Naive B cell (primary cell): ENCODE measurements around the gene N4BP3. TPM values are rescaled to one million over a fixed set of nuclear protein-coding genes. Genes with fewer than 3 reads are reported as not detected.
A peak's percentile ranks its signal among the peaks of the same experiment; 100 is the strongest.

ENCODE experiments used
- ATAC-seq, 2 donors: fragments of 150-1000 bp; cut with Tn5 transposase; 2 replicates each; pipeline ENCODE4 v1.10.0; 2021; ENCODE audit warnings: low read depth in 2 of 2, mild to moderate bottlenecking in 2 of 2, moderate library complexity in 2 of 2
- DNase-seq: peaks from one replicate; pipeline ENCODE4 v3.0.0; 2022
- H3K27ac Mint-ChIP-seq, 6 donors: one replicate each; pipeline ENCODE4 v1.8.0; 2020 to 2022; ENCODE audit warnings: mild to moderate bottlenecking in 6 of 6, mixed read lengths in 6 of 6, moderate library complexity in 5 of 6, inconsistent platforms in 2 of 6
- H3K27me3 Mint-ChIP-seq, 3 donors: one replicate each; pipeline ENCODE4 v1.8.0; 2021 to 2022; ENCODE audit warnings: mixed read lengths in 3 of 3, mild to moderate bottlenecking in 1 of 3
- H3K36me3 Mint-ChIP-seq, 2 donors: one replicate each; pipeline ENCODE4 v1.8.0; 2020 to 2022; ENCODE audit warnings: mixed read lengths in 2 of 2, inconsistent platforms in 1 of 2, mild to moderate bottlenecking in 1 of 2
- H3K4me1 Mint-ChIP-seq, 3 donors: one replicate each; pipeline ENCODE4 v1.8.0; 2020 to 2022; ENCODE audit warnings: mixed read lengths in 3 of 3, inconsistent platforms in 1 of 3, mild to moderate bottlenecking in 1 of 3, moderate library complexity in 1 of 3
- H3K4me3 Mint-ChIP-seq, 8 donors: one replicate each; pipeline ENCODE4 v1.8.0; 2020 to 2022; ENCODE audit warnings: mild to moderate bottlenecking in 8 of 8, mixed read lengths in 8 of 8, moderate library complexity in 8 of 8, inconsistent platforms in 2 of 8
- H3K9me3 Mint-ChIP-seq, 7 donors: one replicate each; pipeline ENCODE4 v1.8.0; 2020 to 2022; ENCODE audit warnings: mixed read lengths in 7 of 7, mild to moderate bottlenecking in 5 of 7, inconsistent platforms in 2 of 7, moderate library complexity in 1 of 7
- polyA plus RNA-seq, 6 donors: library from polyadenylated mRNA; unstranded; fragments of 300-500 nt; fragmentation: Illumina TruSeq; gene quantifications; one replicate each; pipeline ENCODE4 v1.2.3, GENCODE V29; 2021; ENCODE audit warnings: low read depth in 6 of 6

Gene N4BP3
- polyA plus RNA-seq, 6 donors from 2014 or later: 0.63 to 10.1 (median 3.5) TPM

DNA sequence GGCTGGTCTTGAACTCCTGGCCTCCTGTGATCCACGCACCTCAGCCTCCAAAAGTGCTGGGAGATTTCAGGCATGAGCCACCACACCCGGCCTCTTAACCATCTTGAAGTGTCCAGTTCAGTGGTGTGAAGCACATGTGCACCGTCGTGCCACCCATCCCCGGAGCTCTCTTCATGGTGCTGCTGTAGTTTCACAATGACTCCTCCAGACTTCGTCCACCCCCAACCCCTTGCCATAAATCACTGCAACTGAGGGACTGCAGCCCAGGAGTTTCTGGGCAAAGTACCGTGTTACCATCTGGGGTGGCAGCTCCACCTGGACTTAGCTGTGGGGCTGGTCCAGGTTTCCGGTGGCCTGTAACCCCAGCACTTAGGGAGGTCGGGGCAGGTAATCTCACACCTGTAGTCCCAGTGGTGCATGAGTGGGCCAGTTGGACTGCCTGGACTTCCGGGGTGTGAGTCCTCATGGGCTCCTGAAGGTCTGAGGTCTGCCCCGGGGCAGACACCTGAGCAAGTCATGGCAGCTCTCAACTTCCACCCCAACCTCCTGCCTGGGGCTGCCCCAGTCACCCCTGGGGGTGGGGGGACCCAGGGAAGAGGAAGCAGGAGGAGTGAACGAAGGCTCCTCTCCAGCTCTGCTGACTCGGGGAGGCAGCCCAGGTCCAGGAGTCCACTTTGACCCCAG lies 6.6 kb upstream of the N4BP3 start:
- Mint-ChIP-seq H3K4me1 (peaks cover 27 to 45% (median 29%) of the 10 kb centered on the region in 3 donors), H3K36me3 (no peaks in the 10 kb centered on the region), H3K27ac (no peak overlapping the region), H3K27me3 (no peaks in the 10 kb centered on the region), H3K4me3 (no peak overlapping the region), H3K9me3 (no peaks in the 10 kb centered on the region)
- DNase-seq (no peak), ATAC-seq (no peak)

DNA sequence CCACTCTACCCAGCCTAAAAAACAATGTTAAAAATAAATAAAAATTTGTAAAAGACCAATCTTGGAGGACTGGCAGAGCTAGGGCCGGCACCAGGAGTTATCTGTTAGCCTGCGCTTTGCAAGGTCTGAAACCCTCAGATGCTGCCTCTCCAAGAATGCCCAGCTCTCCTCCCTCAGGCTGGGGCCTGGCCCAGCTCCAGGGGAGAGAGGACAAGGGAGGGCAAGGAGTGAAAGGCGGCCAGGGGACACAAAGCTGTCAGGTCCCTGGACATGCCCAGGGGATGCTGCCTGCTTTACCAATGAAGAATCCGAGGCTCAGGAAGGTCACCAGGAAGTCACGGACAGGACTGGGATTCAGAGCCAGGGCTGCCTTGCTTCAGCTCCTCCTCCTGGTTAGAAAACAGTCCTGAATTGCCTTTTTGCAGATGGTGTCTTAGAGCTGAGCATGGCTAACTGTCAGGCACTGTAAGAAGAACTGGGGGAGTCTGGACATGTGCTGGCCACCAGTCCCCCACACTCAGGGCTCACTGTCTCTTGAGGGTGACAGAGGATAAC lies 5.5 kb upstream of the N4BP3 start:
- no peaks in the 10 kb centered on the region for H3K36me3 Mint-ChIP-seq
- H3K27ac Mint-ChIP-seq: peak overlapping the region in 2 of 6 donors; percentile 18 to 42
- no peak for DNase-seq
- H3K4me3 Mint-ChIP-seq: peak overlapping the region in 5 of 8 donors; percentile 31 to 88 (median 51)
- no peaks in the 10 kb centered on the region for H3K9me3 Mint-ChIP-seq
- H3K27me3 Mint-ChIP-seq: no peaks in the 10 kb centered on the region
- H3K4me1 Mint-ChIP-seq: peaks cover 28 to 48% (median 32%) of the 10 kb centered on the region in 3 donors
- no peak for ATAC-seq

GRCh38 chr5:178108446-178108845 lies 4.9 kb upstream of the N4BP3 start:
- Mint-ChIP-seq H3K36me3 (no peaks in the 10 kb centered on the region), H3K27ac (peak overlapping the region in 5 of 6 donors; percentile 18 to 83 (median 80)), H3K4me1 (peaks cover 31 to 50% (median 35%) of the 10 kb centered on the region in 3 donors), H3K27me3 (no peaks in the 10 kb centered on the region), H3K9me3 (no peaks in the 10 kb centered on the region), H3K4me3 (peak overlapping the region in 4 of 8 donors; percentile 31 to 88 (median 49))
- no peak for ATAC-seq
- DNase-seq: no peak

- H3K27ac Mint-ChIP-seq: peak overlapping the region in 3 of 6 donors; percentile 22 to 82 (median 42)
- peak; percentile 10 to 19 for ATAC-seq
- peak overlapping the region in 3 of 8 donors; percentile 16 to 73 (median 47) for H3K4me3 Mint-ChIP-seq
- no peaks in the 10 kb centered on the region for H3K9me3 Mint-ChIP-seq
- H3K4me1 Mint-ChIP-seq: peaks cover 31 to 47% (median 34%) of the 10 kb centered on the region in 3 donors
- peak; percentile 50 for DNase-seq
- no peaks in the 10 kb centered on the region for H3K27me3 Mint-ChIP-seq
- no peaks in the 10 kb centered on the region for H3K36me3 Mint-ChIP-seq
Observed at GRCh38 chr5:178108966-178109365, 4.4 kb upstream of the N4BP3 start.

GRCh38 chr5:178110511-178110910 lies 2.8 kb upstream of the N4BP3 start:
- Mint-ChIP-seq H3K36me3 (no peaks in the 10 kb centered on the region), H3K27ac (peak overlapping the region in 2 of 6 donors; percentile 76 to 94), H3K9me3 (no peaks in the 10 kb centered on the region), H3K4me1 (peaks cover 35 to 53% (median 38%) of the 10 kb centered on the region in 3 donors), H3K4me3 (peak overlapping the region in 1 of 8 donors; percentile 80), H3K27me3 (no peaks in the 10 kb centered on the region)
- DNase-seq (no peak), ATAC-seq (no peak)

- no peaks in the 10 kb centered on the region for H3K27me3 Mint-ChIP-seq
- ATAC-seq: no peak
- DNase-seq: no peak
- peaks cover 47 to 60% (median 52%) of the 10 kb centered on the region in 3 donors for H3K4me1 Mint-ChIP-seq
- H3K9me3 Mint-ChIP-seq: no peaks in the 10 kb centered on the region
- H3K36me3 Mint-ChIP-seq: no peaks in the 10 kb centered on the region
- H3K4me3 Mint-ChIP-seq: peak overlapping the region in 3 of 8 donors; percentile 50 to 89 (median 63)
- H3K27ac Mint-ChIP-seq: peak overlapping the region in 1 of 6 donors; percentile 38
Observed at GRCh38 chr5:178111925-178112324, 1.4 kb upstream of the N4BP3 start.

- Mint-ChIP-seq H3K4me1 (peaks cover 49 to 65% (median 56%) of the 10 kb centered on the region in 3 donors), H3K27me3 (no peaks in the 10 kb centered on the region), H3K27ac (peak overlapping the region; percentile 90 to 98 (median 96)), H3K36me3 (no peaks in the 10 kb centered on the region), H3K4me3 (peak overlapping the region; percentile 89 to 99 (median 94)), H3K9me3 (no peaks in the 10 kb centered on the region)
- no peak for DNase-seq
- ATAC-seq: no peak
Observed at GRCh38 chr5:178112545-178112944, 787 bp upstream of the N4BP3 start.

DNA sequence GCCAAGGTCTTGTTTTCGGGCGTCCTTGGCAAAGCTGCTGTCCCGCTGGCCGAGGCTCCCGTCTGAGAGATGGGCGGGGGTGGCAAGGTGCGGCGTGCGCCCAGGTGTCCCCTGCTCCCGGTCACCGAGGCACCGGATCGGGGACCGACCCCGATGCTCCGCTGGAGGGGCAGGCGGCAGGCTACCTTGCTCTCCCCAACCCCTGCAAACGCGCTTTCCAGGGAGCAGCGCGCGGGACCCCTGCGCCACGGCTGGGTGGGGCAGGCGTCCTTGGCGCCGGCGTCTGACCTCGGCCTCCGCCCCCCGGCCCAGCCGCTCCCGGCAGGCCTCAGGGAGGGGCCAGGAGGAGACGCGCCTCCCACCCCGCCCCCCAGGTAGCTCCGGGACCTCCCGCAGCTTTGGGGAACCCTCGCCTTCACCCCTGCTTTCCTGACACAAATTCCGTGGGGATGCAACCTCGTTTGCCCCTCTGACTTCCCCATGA lies 551 bp downstream of the N4BP3 start:
- H3K9me3 Mint-ChIP-seq: no peaks in the 10 kb centered on the region
- ATAC-seq (no peak), DNase-seq (no peak)
- H3K27ac Mint-ChIP-seq: peak overlapping the region; percentile 91 to 100 (median 99)
- H3K36me3 Mint-ChIP-seq: no peaks in the 10 kb centered on the region
- H3K4me1 Mint-ChIP-seq: peaks cover 43 to 66% (median 58%) of the 10 kb centered on the region in 3 donors
- peak overlapping the region; percentile 89 to 100 (median 98) for H3K4me3 Mint-ChIP-seq
- H3K27me3 Mint-ChIP-seq: no peaks in the 10 kb centered on the region

DNA sequence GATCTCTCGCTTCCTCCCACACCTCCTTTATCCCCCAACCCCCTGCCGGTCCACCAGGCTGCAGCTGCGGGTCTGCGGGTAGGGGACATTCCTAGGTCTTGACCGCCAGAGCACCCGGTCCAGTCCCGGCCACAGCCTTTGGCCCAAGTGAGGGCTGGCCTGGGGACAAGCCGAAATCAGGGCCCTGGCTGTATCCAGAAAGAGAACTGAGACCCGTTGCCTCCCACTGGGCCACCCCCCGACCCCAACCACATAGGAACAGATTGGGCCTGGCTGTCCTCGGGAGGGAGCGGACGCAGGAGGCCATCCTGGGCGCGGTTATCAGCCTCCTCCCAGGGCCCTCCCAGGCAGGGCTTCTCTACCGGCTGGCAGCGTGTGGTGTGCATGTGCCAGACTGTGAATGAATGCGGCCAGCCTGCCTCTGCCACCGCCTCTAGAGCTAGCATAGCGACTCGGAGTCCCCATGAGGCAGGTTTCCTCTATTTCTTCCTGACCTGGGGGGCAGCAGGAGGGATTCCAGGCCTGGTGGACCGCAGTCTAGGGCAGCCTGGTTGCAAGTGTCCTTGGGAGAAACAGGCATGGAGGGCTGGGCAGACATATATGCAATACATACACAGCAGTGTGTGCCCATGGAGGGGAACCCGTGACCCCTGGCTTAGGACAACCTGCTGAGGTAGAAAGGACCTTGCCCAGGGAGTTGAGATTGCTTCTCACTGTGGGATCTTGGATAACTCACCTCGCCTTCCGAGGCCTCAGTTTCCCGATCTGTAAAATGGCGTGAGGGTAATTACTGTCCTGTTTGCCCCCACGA lies 1.2 kb downstream of the N4BP3 start:
- no peaks in the 10 kb centered on the region for H3K36me3 Mint-ChIP-seq
- ATAC-seq (peak; percentile 26 to 31), DNase-seq (peak; percentile 63)
- H3K4me3 Mint-ChIP-seq: peak overlapping the region; percentile 89 to 100 (median 98)
- H3K9me3 Mint-ChIP-seq: no peaks in the 10 kb centered on the region
- peak overlapping the region; percentile 91 to 100 (median 99) for H3K27ac Mint-ChIP-seq
- H3K27me3 Mint-ChIP-seq: no peaks in the 10 kb centered on the region
- peaks cover 44 to 67% (median 59%) of the 10 kb centered on the region in 3 donors for H3K4me1 Mint-ChIP-seq

DNA sequence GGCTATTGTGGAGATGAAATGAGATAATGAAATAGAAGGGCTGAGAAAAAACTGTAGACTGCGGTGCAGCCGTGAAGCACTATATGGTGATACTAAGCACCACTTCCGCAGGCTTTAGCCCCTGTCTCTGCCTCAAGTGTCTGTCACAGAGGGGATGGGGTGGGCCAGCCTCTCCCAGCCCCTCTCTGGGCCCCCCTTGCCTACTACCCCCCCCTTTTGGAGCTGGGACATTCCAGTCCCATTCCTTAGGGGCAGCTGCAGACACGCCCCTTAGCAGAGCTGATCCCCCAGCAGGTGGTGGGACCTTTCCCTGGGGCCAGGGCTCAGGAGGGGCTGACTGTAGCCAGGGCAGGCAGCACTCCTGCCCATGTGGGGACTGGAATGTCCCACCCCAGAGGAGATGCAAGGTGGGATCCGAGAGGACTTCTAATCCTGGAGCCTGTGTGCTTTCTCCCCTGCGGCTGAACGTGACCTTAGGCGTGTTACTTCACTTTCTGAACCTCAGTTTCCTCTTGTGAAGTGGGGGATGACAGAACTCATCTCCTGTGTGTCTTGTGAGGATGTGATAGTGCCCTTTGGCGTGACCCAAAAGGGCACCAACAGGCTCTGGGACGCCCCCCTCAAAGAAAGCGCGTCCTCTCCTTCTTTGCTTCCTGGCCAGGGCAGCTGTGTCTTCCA lies 1.9 kb downstream of the N4BP3 start:
- Mint-ChIP-seq H3K9me3 (no peaks in the 10 kb centered on the region), H3K36me3 (no peaks in the 10 kb centered on the region), H3K4me3 (peak overlapping the region; percentile 89 to 100 (median 98)), H3K27me3 (no peaks in the 10 kb centered on the region), H3K27ac (peak overlapping the region; percentile 91 to 100 (median 98)), H3K4me1 (peaks cover 42 to 68% (median 63%) of the 10 kb centered on the region in 3 donors)
- peak; percentile 61 for DNase-seq
- ATAC-seq: peak; percentile 13

DNA sequence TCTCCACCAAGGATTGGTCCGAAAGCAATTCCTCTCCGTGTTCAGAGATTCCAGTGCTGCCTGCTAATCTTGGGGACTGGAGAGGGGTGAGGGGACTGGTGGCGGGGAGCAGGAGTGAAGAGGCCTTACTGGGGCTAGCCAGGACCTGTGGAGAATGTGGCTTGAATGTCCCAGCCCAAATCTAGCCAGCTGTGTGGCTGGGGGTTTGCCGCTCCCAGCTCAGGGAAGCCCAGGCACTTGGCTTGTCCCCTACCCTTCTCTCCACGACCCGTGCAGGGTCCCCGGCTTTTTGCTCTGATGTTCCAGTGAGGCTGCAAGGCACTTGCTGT lies 2.4 kb downstream of the N4BP3 start:
- Mint-ChIP-seq H3K36me3 (no peaks in the 10 kb centered on the region), H3K27me3 (no peaks in the 10 kb centered on the region), H3K9me3 (no peaks in the 10 kb centered on the region), H3K27ac (peak overlapping the region; percentile 91 to 100 (median 98)), H3K4me1 (peaks cover 42 to 69% (median 68%) of the 10 kb centered on the region in 3 donors), H3K4me3 (peak overlapping the region; percentile 89 to 100 (median 98))
- DNase-seq (no peak), ATAC-seq (no peak)

GRCh38 chr5:178116143-178116885 lies 3.0 kb downstream of the N4BP3 start:
- ATAC-seq: peak; percentile 64 to 66
- peaks cover 46 to 74% (median 74%) of the 10 kb centered on the region in 3 donors for H3K4me1 Mint-ChIP-seq
- peak overlapping the region; percentile 81 to 100 (median 97) for H3K4me3 Mint-ChIP-seq
- no peaks in the 10 kb centered on the region for H3K27me3 Mint-ChIP-seq
- DNase-seq: peak; percentile 91
- no peaks in the 10 kb centered on the region for H3K36me3 Mint-ChIP-seq
- no peaks in the 10 kb centered on the region for H3K9me3 Mint-ChIP-seq
- H3K27ac Mint-ChIP-seq: peak overlapping the region; percentile 91 to 100 (median 98)
